Breast epithelium (tissue), 3 donors: ENCODE measurements around the gene ADAMTS2.

Experiments
- CTCF ChIP-seq, 3 donors: fragments of 450-650 bp; IDR thresholded peaks; one replicate each; pipeline ENCODE4 v1.5.1; 2016 to 2017; ENCODE audit warnings: antibody characterized with exemption in 3 of 3, mild to moderate bottlenecking in 3 of 3, moderate library complexity in 3 of 3
- POLR2AphosphoS5 ChIP-seq, 3 donors: sonication (generic); formaldehyde crosslinking; IDR thresholded peaks; one replicate each; pipeline ENCODE4 v1.6.1; 2017; ENCODE audit warnings: antibody characterized with exemption in 3 of 3

GRCh38 chr5:179151286-179152118 is 193.8 kb downstream of the ADAMTS2 start:
- TF ChIP-seq CTCF (IDR thresholded peaks at IDR 0.05) (no peak), POLR2AphosphoS5 (IDR thresholded peaks at IDR 0.05) (no peak)
